Spinal cord (tissue), 4 donors: ENCODE data around the gene SCUBE2. TPM values are rescaled to one million over a fixed set of nuclear protein-coding genes. Genes with fewer than 3 reads are reported as not detected.

ENCODE experiments used
- polyA plus RNA-seq, 2 donors: library from polyadenylated mRNA; unstranded; fragments of 120-200 nt; gene quantifications; one replicate each; pipeline ENCODE4 v1.2.1, GENCODE V29; 2013; ENCODE audit not compliant: insufficient read length in 2 of 2
- small RNA-seq: library from RNA; depleted of rRNA; stranded (forward); fragments of <200 nt; gene quantifications from one replicate; pipeline ENCODE3, GENCODE V24; 2014; ENCODE audit warnings: low replicate concordance
- total RNA-seq, 2 donors: library from RNA; depleted of rRNA in 1 of 2; stranded (reverse); fragments of 120-200 nt in 1 of 2; fragments of >200 nt in 1 of 2; gene quantifications; one replicate each; pipeline versions ENCODE4 v1.2.3 to v1.2.4, GENCODE V29; 2013 to 2014

SCUBE2 gene
- total and polyA plus RNA-seq, 4 donors: 15.9 to 29.4 (median 22.6) TPM

Small RNA genes within 50 kb of the gene (small RNA-seq; reads per million reads assigned to genes)
- gene MIR5691: not detected

Other genes with a start within 250 kb of the SCUBE2 start
- gene AKIP1, start 180.4 kb downstream of the SCUBE2 start, total RNA-seq: 10 to 100 TPM; 21.3 to 29.6 TPM
- gene AKIP1, start 180.4 kb downstream of the SCUBE2 start, polyA plus RNA-seq: 10 to 100 TPM; 33.4 to 43.6 TPM
- gene C11orf16, start 158.7 kb downstream of the SCUBE2 start, total RNA-seq: under 1 TPM in 1 of 2 donors, not detected in 1; 0.99 TPM
- gene C11orf16, start 158.7 kb downstream of the SCUBE2 start, polyA plus RNA-seq: 1 to 10 TPM in 1 of 2 donors, under 1 TPM in 1; 0.30 to 1.1 TPM
- not detected for gene ASCL3, start 148.6 kb downstream of the SCUBE2 start, total RNA-seq
- gene ASCL3, start 148.6 kb downstream of the SCUBE2 start, polyA plus RNA-seq: under 1 TPM in 1 of 2 donors, not detected in 1; 0.26 TPM
- 10 to 100 TPM; 57.2 to 74.4 TPM for gene TMEM9B, start 127.2 kb downstream of the SCUBE2 start, total RNA-seq
- gene TMEM9B, start 127.2 kb downstream of the SCUBE2 start, polyA plus RNA-seq: 100 to 1,000 TPM; 117 to 134 TPM
- gene NRIP3, start 87.6 kb downstream of the SCUBE2 start, total RNA-seq: 10 to 100 TPM in 1 of 2 donors, 1 to 10 TPM in 1; 9.9 to 57.1 TPM
- 10 to 100 TPM; 27.3 to 31.5 TPM for gene NRIP3, start 87.6 kb downstream of the SCUBE2 start, polyA plus RNA-seq
- gene DENND5A, start 173.8 kb upstream of the SCUBE2 start, total RNA-seq: 100 to 1,000 TPM; 179 to 285 TPM
- 100 to 1,000 TPM; 180 to 186 TPM for gene DENND5A, start 173.8 kb upstream of the SCUBE2 start, polyA plus RNA-seq
- 10 to 100 TPM; 35.7 to 76.8 TPM for gene TMEM41B, start 223.0 kb upstream of the SCUBE2 start, total RNA-seq
- 10 to 100 TPM; 36.2 to 38.6 TPM for gene TMEM41B, start 223.0 kb upstream of the SCUBE2 start, polyA plus RNA-seq